GM21515 (cell line): Measurements from ENCODE around the gene TEDC2.
A peak's percentile ranks its signal among the peaks of the same experiment; 100 is the strongest.

ENCODE experiments used
- ATAC-seq: cut with Tn5 transposase; IDR thresholded peaks from one replicate; pipeline ENCODE4 v1.9.1; 2021; ENCODE audit not compliant: unreplicated experiment

TEDC2 gene

GRCh38 chr16:2465653-2466415, 5.9 kb downstream of the TEDC2 start:
- ATAC-seq = no peak

- no peak for ATAC-seq
These were observed 7.0 kb downstream of the TEDC2 start for GRCh38 chr16:2466667-2467527.

GRCh38 chr16:2467528-2468232, 7.8 kb downstream of the TEDC2 start:
- no peak for ATAC-seq

- no peak for ATAC-seq
These were observed 8.4 kb downstream of the TEDC2 start for GRCh38 chr16:2468233-2468724.

- ATAC-seq = no peak
These were observed 9.0 kb downstream of the TEDC2 start for GRCh38 chr16:2468725-2469398.

GRCh38 chr16:2469399-2470233, 9.7 kb downstream of the TEDC2 start:
- no peak for ATAC-seq

GRCh38 chr16:2470234-2470601, 10.3 kb downstream of the TEDC2 start:
- ATAC-seq = no peak

- no peak for ATAC-seq
These were observed 10.7 kb downstream of the TEDC2 start for GRCh38 chr16:2470603-2471015.

GRCh38 chr16:2471016-2471652, 11.2 kb downstream of the TEDC2 start, which contains the start of gene NTN3:
NTN3 (plus strand) TSS chr16:2471297; CDS start chr16:2471702, 405 bp downstream.
- no peak for ATAC-seq

GRCh38 chr16:2471653-2472487, 12.0 kb downstream of the TEDC2 start:
- ATAC-seq = no peak

GRCh38 chr16:2472488-2472864, 12.6 kb downstream of the TEDC2 start:
- ATAC-seq = no peak

- no peak for ATAC-seq
These were observed 13.1 kb downstream of the TEDC2 start for GRCh38 chr16:2472885-2473445.

GRCh38 chr16:2473446-2473926, 13.6 kb downstream of the TEDC2 start:
- no peak for ATAC-seq

- no peak for ATAC-seq
These were observed 14.3 kb downstream of the TEDC2 start for GRCh38 chr16:2473999-2474876.

GRCh38 chr16:2474877-2475412, 15.0 kb downstream of the TEDC2 start, which contains the start of gene TBC1D24:
TBC1D24 (plus strand) TSS chr16:2475127; CDS start chr16:2496149, 21,022 bp downstream.
- ATAC-seq = peak; percentile 48
